ENCODE measurements around the gene PRKCA. TPM values are rescaled to one million over a fixed set of nuclear protein-coding genes. Genes with fewer than 3 reads are reported as not detected.

Gene PRKCA
- polyA plus RNA-seq, 1 donor = 24.4 TPM

GRCh38 chr17:66523378-66524200 lies 221.2 kb downstream of the PRKCA start:
- 20% methylated on average over 1 of the region's 6 CpGs for WGBS (ENCODE audit: insufficient coverage, low lambda C conversion rate)
- Histone ChIP-seq H3K4me3 (ENCODE audit: low read length) (no peak overlapping the region), H3K4me1 (ENCODE audit: control insufficient read depth, insufficient read depth, low read length) (peaks cover 8% of the 10 kb centered on the region), H3K27ac (ENCODE audit: low read length) (no peak overlapping the region), H3K27me3 (ENCODE audit: control insufficient read depth, insufficient read depth, low read length) (no peaks in the 10 kb centered on the region), H3K9me3 (ENCODE audit: control insufficient read depth, low read depth, low read length) (no peaks in the 10 kb centered on the region), H3K36me3 (ENCODE audit: control insufficient read depth, insufficient read depth, low read length) (no peaks in the 10 kb centered on the region)
- peak; percentile 27 to 62 for DNase-seq

DNA sequence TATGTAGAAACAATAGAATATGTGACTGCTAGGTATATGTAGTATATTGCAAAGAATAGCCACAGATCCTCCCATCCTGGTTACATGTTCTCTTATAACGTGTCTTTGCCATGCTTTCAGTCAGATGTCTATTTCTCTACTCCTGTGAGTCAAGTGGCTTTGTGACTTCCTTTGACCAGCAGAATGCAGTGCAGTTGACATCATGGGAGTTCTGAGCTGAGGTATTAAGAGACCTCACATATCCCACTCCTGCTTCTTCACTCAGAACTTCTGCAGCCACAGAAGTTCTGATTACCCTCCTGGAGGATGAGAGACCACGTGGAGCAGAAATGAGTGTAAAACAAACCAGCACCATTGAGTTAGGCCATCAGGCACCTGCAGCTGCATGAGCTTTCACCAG lies 222.5 kb downstream of the PRKCA start:
- Histone ChIP-seq H3K9me3 (ENCODE audit: control insufficient read depth, low read depth, low read length) (no peaks in the 10 kb centered on the region), H3K4me1 (ENCODE audit: control insufficient read depth, insufficient read depth, low read length) (peaks cover 8% of the 10 kb centered on the region), H3K36me3 (ENCODE audit: control insufficient read depth, insufficient read depth, low read length) (peaks cover 2% of the 10 kb centered on the region), H3K4me3 (ENCODE audit: low read length) (no peak overlapping the region), H3K27ac (ENCODE audit: low read length) (no peak overlapping the region), H3K27me3 (ENCODE audit: control insufficient read depth, insufficient read depth, low read length) (no peaks in the 10 kb centered on the region)
- DNase-seq = no peak
- no CpG with 5 or more reads among the region's 2 CpGs for WGBS (ENCODE audit: insufficient coverage, low lambda C conversion rate)

GRCh38 chr17:66525338-66525737 lies 222.9 kb downstream of the PRKCA start:
- Histone ChIP-seq H3K4me3 (ENCODE audit: low read length) (no peak overlapping the region), H3K9me3 (ENCODE audit: control insufficient read depth, low read depth, low read length) (no peaks in the 10 kb centered on the region), H3K27ac (ENCODE audit: low read length) (no peak overlapping the region), H3K4me1 (ENCODE audit: control insufficient read depth, insufficient read depth, low read length) (peaks cover 8% of the 10 kb centered on the region), H3K27me3 (ENCODE audit: control insufficient read depth, insufficient read depth, low read length) (no peaks in the 10 kb centered on the region), H3K36me3 (ENCODE audit: control insufficient read depth, insufficient read depth, low read length) (peaks cover 2% of the 10 kb centered on the region)
- no CpG with 5 or more reads among the region's 4 CpGs for WGBS (ENCODE audit: insufficient coverage, low lambda C conversion rate)
- no peak for DNase-seq

DNA sequence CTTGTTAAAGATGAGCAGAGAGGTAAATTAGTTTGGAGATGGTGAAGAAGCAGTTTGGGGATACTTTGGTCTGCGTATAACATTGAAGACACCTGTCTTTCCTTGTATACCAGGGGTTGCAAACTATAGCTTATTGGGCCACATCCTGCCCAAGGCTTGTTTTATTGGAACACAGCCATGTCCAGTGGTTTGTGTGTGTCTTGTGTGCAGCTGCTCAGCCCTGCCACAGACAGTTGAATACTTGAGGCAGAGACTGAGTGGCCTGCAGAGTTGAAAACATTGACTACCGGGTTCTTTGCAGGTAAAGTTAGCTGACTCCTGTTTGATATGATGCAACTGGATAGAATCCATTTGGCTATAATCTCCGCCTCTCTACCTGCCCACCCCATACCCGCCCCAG lies 224.4 kb downstream of the PRKCA start:
- Histone ChIP-seq H3K4me3 (ENCODE audit: low read length) (no peak overlapping the region), H3K36me3 (ENCODE audit: control insufficient read depth, insufficient read depth, low read length) (peaks cover 2% of the 10 kb centered on the region), H3K9me3 (ENCODE audit: control insufficient read depth, low read depth, low read length) (no peaks in the 10 kb centered on the region), H3K27ac (ENCODE audit: low read length) (no peak overlapping the region), H3K27me3 (ENCODE audit: control insufficient read depth, insufficient read depth, low read length) (no peaks in the 10 kb centered on the region), H3K4me1 (ENCODE audit: control insufficient read depth, insufficient read depth, low read length) (peaks cover 8% of the 10 kb centered on the region)
- no peak for DNase-seq
- WGBS (ENCODE audit: insufficient coverage, low lambda C conversion rate) = 100% methylated on average over 2 of the region's 4 CpGs

- DNase-seq = no peak
- WGBS (ENCODE audit: insufficient coverage, low lambda C conversion rate) = 94% methylated on average over 3 of the region's 5 CpGs
- no peaks in the 10 kb centered on the region for H3K9me3 ChIP-seq (ENCODE audit: control insufficient read depth, low read depth, low read length)
- peaks cover 2% of the 10 kb centered on the region for H3K36me3 ChIP-seq (ENCODE audit: control insufficient read depth, insufficient read depth, low read length)
- no peaks in the 10 kb centered on the region for H3K27me3 ChIP-seq (ENCODE audit: control insufficient read depth, insufficient read depth, low read length)
- H3K27ac ChIP-seq (ENCODE audit: low read length) = no peak overlapping the region
- H3K4me3 ChIP-seq (ENCODE audit: low read length) = no peak overlapping the region
- H3K4me1 ChIP-seq (ENCODE audit: control insufficient read depth, insufficient read depth, low read length) = peaks cover 8% of the 10 kb centered on the region
These were observed 224.9 kb downstream of the PRKCA start for GRCh38 chr17:66527335-66527734.

- Histone ChIP-seq H3K27me3 (ENCODE audit: control insufficient read depth, insufficient read depth, low read length) (no peaks in the 10 kb centered on the region), H3K4me1 (ENCODE audit: control insufficient read depth, insufficient read depth, low read length) (no peaks in the 10 kb centered on the region), H3K36me3 (ENCODE audit: control insufficient read depth, insufficient read depth, low read length) (peaks cover 2% of the 10 kb centered on the region), H3K4me3 (ENCODE audit: low read length) (no peak overlapping the region), H3K9me3 (ENCODE audit: control insufficient read depth, low read depth, low read length) (no peaks in the 10 kb centered on the region), H3K27ac (ENCODE audit: low read length) (no peak overlapping the region)
- DNase-seq = no peak
- no CpG with 5 or more reads among the region's 5 CpGs for WGBS (ENCODE audit: insufficient coverage, low lambda C conversion rate)
These were observed 229.5 kb downstream of the PRKCA start for GRCh38 chr17:66531851-66532295.

DNA sequence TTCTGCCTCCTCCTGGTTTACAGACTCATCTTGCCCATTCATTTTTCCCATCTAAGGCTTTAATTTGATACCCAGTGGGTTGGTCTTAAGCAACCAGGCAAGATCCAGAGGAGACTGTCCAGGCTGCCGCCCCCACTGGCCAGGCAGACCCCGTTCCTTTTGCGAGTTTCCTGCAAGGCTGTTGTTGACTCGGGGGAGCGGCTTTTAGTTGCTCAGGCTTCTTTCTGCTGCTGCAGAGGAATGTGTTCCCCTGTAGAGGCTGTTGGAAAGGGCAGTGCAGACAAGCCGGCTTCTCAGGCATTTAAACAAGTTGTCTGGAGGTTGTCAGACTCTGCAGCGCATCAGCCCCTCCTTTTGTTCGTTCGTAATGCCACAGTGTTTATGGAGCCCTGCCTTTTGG lies 231.2 kb downstream of the PRKCA start:
- WGBS (ENCODE audit: insufficient coverage, low lambda C conversion rate) = no CpG with 5 or more reads among the region's 9 CpGs

DNA sequence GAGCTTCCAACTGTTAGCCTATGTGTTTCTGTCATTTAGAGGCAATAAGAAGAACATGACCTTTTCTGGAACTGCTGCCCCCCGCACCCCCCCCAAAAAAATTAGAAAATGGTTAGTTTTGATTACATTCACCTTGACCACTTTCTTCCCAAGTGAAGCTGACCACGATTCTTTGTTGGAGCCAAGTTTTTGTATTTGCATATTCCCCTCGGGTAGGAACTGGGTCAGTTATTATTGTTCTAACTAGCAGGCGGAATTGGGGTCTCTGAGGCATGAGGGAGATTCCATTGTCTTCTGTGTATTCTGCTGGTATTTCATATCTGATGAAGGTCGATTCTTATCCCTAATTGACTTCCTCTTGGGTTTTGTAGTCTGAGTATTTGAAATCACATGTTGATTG lies 231.6 kb downstream of the PRKCA start:
- peaks cover 2% of the 10 kb centered on the region for H3K36me3 ChIP-seq (ENCODE audit: control insufficient read depth, insufficient read depth, low read length)
- no peaks in the 10 kb centered on the region for H3K9me3 ChIP-seq (ENCODE audit: control insufficient read depth, low read depth, low read length)
- H3K27me3 ChIP-seq (ENCODE audit: control insufficient read depth, insufficient read depth, low read length) = no peaks in the 10 kb centered on the region
- H3K4me3 ChIP-seq (ENCODE audit: low read length) = no peak overlapping the region
- H3K27ac ChIP-seq (ENCODE audit: low read length) = no peak overlapping the region
- no CpG with 5 or more reads among the region's 5 CpGs for WGBS (ENCODE audit: insufficient coverage, low lambda C conversion rate)
- DNase-seq = no peak
- H3K4me1 ChIP-seq (ENCODE audit: control insufficient read depth, insufficient read depth, low read length) = no peaks in the 10 kb centered on the region

More for the DNA sequence above, 231.2 kb downstream of the PRKCA start:
- Histone ChIP-seq H3K9me3 (ENCODE audit: control insufficient read depth, low read depth, low read length) (no peaks in the 10 kb centered on the region), H3K4me3 (ENCODE audit: low read length) (no peak overlapping the region), H3K4me1 (ENCODE audit: control insufficient read depth, insufficient read depth, low read length) (no peaks in the 10 kb centered on the region), H3K36me3 (ENCODE audit: control insufficient read depth, insufficient read depth, low read length) (peaks cover 2% of the 10 kb centered on the region), H3K27ac (ENCODE audit: low read length) (no peak overlapping the region), H3K27me3 (ENCODE audit: control insufficient read depth, insufficient read depth, low read length) (no peaks in the 10 kb centered on the region)
- peak; percentile 17 to 24 for DNase-seq

DNA sequence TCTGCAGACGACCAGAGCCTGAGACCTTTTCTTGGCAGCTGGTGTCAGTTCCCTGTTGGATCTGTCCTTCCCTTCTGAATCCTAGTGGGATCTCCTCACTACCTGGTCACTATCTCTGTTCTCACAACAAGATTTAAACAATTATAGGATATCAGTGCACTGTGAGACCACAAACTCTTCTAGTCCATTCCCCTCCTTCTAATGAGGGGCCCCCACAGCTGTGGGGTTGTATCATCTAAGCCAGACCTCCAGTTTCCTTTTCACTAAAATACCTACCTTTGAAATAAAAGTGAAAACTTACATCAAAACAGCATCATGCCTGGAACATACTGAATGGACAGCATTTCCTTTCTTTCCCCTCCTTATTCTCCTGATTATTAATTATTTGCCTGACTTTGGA lies 233.2 kb downstream of the PRKCA start:
- Histone ChIP-seq H3K36me3 (ENCODE audit: control insufficient read depth, insufficient read depth, low read length) (no peaks in the 10 kb centered on the region), H3K4me3 (ENCODE audit: low read length) (no peak overlapping the region), H3K4me1 (ENCODE audit: control insufficient read depth, insufficient read depth, low read length) (no peaks in the 10 kb centered on the region), H3K27me3 (ENCODE audit: control insufficient read depth, insufficient read depth, low read length) (no peaks in the 10 kb centered on the region), H3K9me3 (ENCODE audit: control insufficient read depth, low read depth, low read length) (no peaks in the 10 kb centered on the region), H3K27ac (ENCODE audit: low read length) (no peak overlapping the region)
- WGBS (ENCODE audit: insufficient coverage, low lambda C conversion rate) = no CpG with 5 or more reads among the region's 1 CpG
- no peak for DNase-seq

- H3K27me3 ChIP-seq (ENCODE audit: control insufficient read depth, insufficient read depth, low read length) = no peaks in the 10 kb centered on the region
- H3K4me1 ChIP-seq (ENCODE audit: control insufficient read depth, insufficient read depth, low read length) = peaks cover 12% of the 10 kb centered on the region
- 100% methylated on average over 1 of the region's 5 CpGs for WGBS (ENCODE audit: insufficient coverage, low lambda C conversion rate)
These were observed 235.1 kb downstream of the PRKCA start for GRCh38 chr17:66537502-66537901.

DNA sequence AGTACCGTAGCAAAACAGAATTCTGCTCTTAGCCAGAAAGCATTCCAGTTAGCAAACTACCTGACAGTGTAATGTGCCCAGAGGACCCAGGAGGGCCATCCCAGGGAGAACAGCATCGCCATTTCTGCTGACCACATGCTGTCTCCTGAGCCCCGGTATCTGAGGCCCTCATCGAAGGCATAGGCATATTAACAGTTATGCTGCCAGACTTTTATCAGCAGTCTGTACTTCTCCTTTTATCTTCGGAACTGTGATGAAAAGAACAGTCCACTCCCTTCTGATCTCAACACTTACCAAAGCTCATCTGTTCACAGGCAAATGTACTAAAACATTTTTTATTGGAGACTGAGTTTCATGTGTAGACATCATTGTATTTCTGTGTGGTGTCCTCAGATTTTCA lies 236.4 kb downstream of the PRKCA start:
- no peak overlapping the region for H3K4me3 ChIP-seq (ENCODE audit: low read length)
- peaks cover 12% of the 10 kb centered on the region for H3K4me1 ChIP-seq (ENCODE audit: control insufficient read depth, insufficient read depth, low read length)
- no peak overlapping the region for H3K27ac ChIP-seq (ENCODE audit: low read length)
- no peaks in the 10 kb centered on the region for H3K9me3 ChIP-seq (ENCODE audit: control insufficient read depth, low read depth, low read length)
- no peaks in the 10 kb centered on the region for H3K27me3 ChIP-seq (ENCODE audit: control insufficient read depth, insufficient read depth, low read length)
- DNase-seq = no peak
- no peaks in the 10 kb centered on the region for H3K36me3 ChIP-seq (ENCODE audit: control insufficient read depth, insufficient read depth, low read length)
- WGBS (ENCODE audit: insufficient coverage, low lambda C conversion rate) = no CpG with 5 or more reads among the region's 5 CpGs

More at GRCh38 chr17:66537502-66537901, 235.1 kb downstream of the PRKCA start:
- H3K36me3 ChIP-seq (ENCODE audit: control insufficient read depth, insufficient read depth, low read length) = no peaks in the 10 kb centered on the region
- no peaks in the 10 kb centered on the region for H3K9me3 ChIP-seq (ENCODE audit: control insufficient read depth, low read depth, low read length)
- DNase-seq = no peak
- no peak overlapping the region for H3K27ac ChIP-seq (ENCODE audit: low read length)
- H3K4me3 ChIP-seq (ENCODE audit: low read length) = no peak overlapping the region

Data from large intestine (tissue), 3 donors.